Neural cell (in vitro differentiated cells): ENCODE results near the gene PNMA3. TPM values are rescaled to one million over a fixed set of nuclear protein-coding genes. Genes with fewer than 3 reads are reported as not detected.
"Not testable (repeated sequence)": the region's sequence is repeated elsewhere in the genome, so short reads cannot be mapped to it uniquely, and the experiment has no call there.

Experiments
- H2AFZ ChIP-seq: fragments of 200-600, 300-800 bp; sonication (generic), shearing (Covaris generic); 2 replicates; pipeline ENCODE4 v1.6.0; 2014; ENCODE audit warnings: low read depth, mild to moderate bottlenecking, antibody characterized with exemption, low read length, moderate library complexity
- H3F3A ChIP-seq: fragments of 200-600 bp; shearing (Covaris generic); 2 replicates; pipeline ENCODE4 v1.6.1; 2016; ENCODE audit warnings: mild to moderate bottlenecking, moderate library complexity, mixed read lengths, antibody characterized with exemption, low read length; ENCODE audit not compliant: insufficient read depth, poor library complexity, severe bottlenecking
- H3K27ac ChIP-seq: fragments of 200-600, 300-800 bp; sonication (generic), shearing (Covaris generic); 2 replicates; pipeline ENCODE4 v1.5.1; 2014; ENCODE audit warnings: mild to moderate bottlenecking, low read length, moderate library complexity
- H3K27me3 ChIP-seq: fragments of 300-800, 200-600 bp; sonication (generic), shearing (Covaris generic); 2 replicates; pipeline ENCODE4 v1.6.0; 2014; ENCODE audit warnings: mild to moderate bottlenecking, low read depth, low read length, moderate library complexity; ENCODE audit not compliant: insufficient read depth
- H3K36me3 ChIP-seq: fragments of 300-800, 200-600 bp; sonication (generic), shearing (Covaris generic); 2 replicates; pipeline ENCODE4 v1.5.1; 2014; ENCODE audit warnings: mild to moderate bottlenecking, antibody characterized with exemption, low read length, moderate library complexity; ENCODE audit not compliant: insufficient read depth
- H3K4me2 ChIP-seq: fragments of 300-800, 200-600 bp; sonication (generic), shearing (Covaris generic); 2 replicates; pipeline ENCODE4 v1.6.0; 2014; ENCODE audit warnings: mild to moderate bottlenecking, low read length
- H3K4me3 ChIP-seq: fragments of 300-800, 200-600 bp; sonication (generic), shearing (Covaris generic); 2 replicates; pipeline ENCODE4 v1.5.1; 2014; ENCODE audit warnings: mild to moderate bottlenecking, low read length, moderate library complexity
- H3K79me2 ChIP-seq: fragments of 200-600 bp; shearing (Covaris generic); replicated peaks from 2 replicates; pipeline ENCODE4 v1.6.0; 2014; ENCODE audit warnings: mild to moderate bottlenecking, low read length, moderate library complexity; ENCODE audit not compliant: insufficient read depth
- H3K9ac ChIP-seq: fragments of 300-800, 200-600 bp; sonication (generic), shearing (Covaris generic); 2 replicates; pipeline ENCODE4 v1.6.1; 2016; ENCODE audit warnings: mild to moderate bottlenecking, low read length, mixed read lengths
- H3K9me2 ChIP-seq: fragments of 200-600 bp; shearing (Covaris generic); 2 replicates; pipeline ENCODE4 v1.6.1; 2016; ENCODE audit warnings: mild to moderate bottlenecking, low read length, mixed read lengths; ENCODE audit not compliant: insufficient read depth
- H3K9me3 ChIP-seq: fragments of 200-600, 300-800 bp; sonication (generic), shearing (Covaris generic); 2 replicates; pipeline ENCODE4 v1.6.1; 2016; ENCODE audit warnings: mild to moderate bottlenecking, mixed run types, low read length, moderate library complexity, mixed read lengths
- H4K20me1 ChIP-seq: fragments of 200-600 bp; shearing (Covaris generic); 2 replicates; pipeline ENCODE4 v1.6.1; 2016; ENCODE audit warnings: mild to moderate bottlenecking, mixed run types; ENCODE audit not compliant: insufficient read depth
- CTCF ChIP-seq: fragments of 450-650 bp; IDR thresholded peaks from 2 replicates; pipeline ENCODE4 v1.5.1; 2014; ENCODE audit warnings: antibody characterized with exemption, mild to moderate bottlenecking, moderate library complexity; ENCODE audit not compliant: poor library complexity, severe bottlenecking
- EP300 ChIP-seq: fragments of 450-650 bp; conservative IDR thresholded peaks from 2 replicates; pipeline ENCODE4 v1.6.1; 2014; ENCODE audit warnings: antibody characterized with exemption, mild to moderate bottlenecking, moderate library complexity; ENCODE audit not compliant: poor library complexity, severe bottlenecking
- EZH2 ChIP-seq: fragments of 200-600, 300-800 bp; shearing (Covaris generic), sonication (generic); IDR thresholded peaks from 2 replicates; pipeline ENCODE4 v1.6.1; 2014; ENCODE audit warnings: antibody characterized with exemption, low read length, borderline replicate concordance, mild to moderate bottlenecking; ENCODE audit not compliant: insufficient read depth, poor library complexity, severe bottlenecking
- MXI1 ChIP-seq: fragments of 450-650 bp; conservative IDR thresholded peaks from 2 replicates; pipeline ENCODE4 v1.6.1; 2014; ENCODE audit warnings: antibody characterized with exemption, mild to moderate bottlenecking; ENCODE audit not compliant: poor library complexity, severe bottlenecking
- RAD21 ChIP-seq: fragments of 450-650 bp; conservative IDR thresholded peaks from 2 replicates; pipeline ENCODE4 v1.6.1; 2014; ENCODE audit warnings: antibody characterized with exemption, mild to moderate bottlenecking, moderate library complexity
- SMC3 ChIP-seq: fragments of 450-650 bp; conservative IDR thresholded peaks from 2 replicates; pipeline ENCODE4 v1.6.1; 2014; ENCODE audit warnings: antibody characterized with exemption, mild to moderate bottlenecking, moderate library complexity; ENCODE audit not compliant: poor library complexity
- TAF1 ChIP-seq: IDR thresholded peaks from 2 replicates; pipeline ENCODE4 v1.6.1; 2012; ENCODE audit warnings: low read depth
- polyA plus RNA-seq: library from polyadenylated mRNA; depleted of rRNA; stranded (reverse); fragments of >200 nt; gene quantifications from 2 replicates; pipeline ENCODE4 v1.2.3, GENCODE V29; 2014
- TF ChIP-seq, protein P1 (sequence below): IDR thresholded peaks from 2 replicates; pipeline ENCODE4 v1.6.1; 2012; ENCODE audit warnings: borderline replicate concordance

PNMA3 gene
- polyA plus RNA-seq, 1 donor from 2014 or later = 3.2 TPM

DNA sequence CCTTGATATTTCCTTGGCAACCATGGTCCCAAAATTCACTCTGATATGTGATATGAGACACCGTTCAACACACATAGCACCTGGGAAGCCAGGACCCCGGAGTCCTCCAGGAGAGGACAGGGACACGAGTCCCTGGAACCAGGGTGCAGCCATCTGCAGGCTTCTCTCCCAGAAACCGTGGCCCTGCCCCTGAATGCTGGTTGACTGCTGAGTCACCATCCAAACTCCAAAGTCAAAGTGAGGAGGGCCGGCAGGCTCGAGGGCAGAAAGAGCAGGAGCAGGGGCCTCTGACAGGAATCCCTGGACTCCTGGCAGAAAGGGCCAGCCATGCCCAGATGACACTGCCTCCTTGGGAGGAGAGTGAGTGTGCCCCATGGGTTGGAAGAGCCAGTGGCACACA lies 9.1 kb downstream of the PNMA3 start:
- Histone ChIP-seq H3K27me3 (no peaks in the 10 kb centered on the region), H3K9ac (no peak overlapping the region), H3K36me3 (no peaks in the 10 kb centered on the region), H3K27ac (no peak overlapping the region), H3K4me3 (no peak overlapping the region), H3K9me2 (no peaks in the 10 kb centered on the region), H4K20me1 (no peaks in the 10 kb centered on the region), H3K79me2 (no peaks in the 10 kb centered on the region), H3K4me2 (no peak overlapping the region), H3F3A (no peaks in the 10 kb centered on the region), H2AFZ (no peak overlapping the region), H3K9me3 (no peaks in the 10 kb centered on the region)
- TF ChIP-seq MXI1 (no peak), TAF1 (no peak)

DNA sequence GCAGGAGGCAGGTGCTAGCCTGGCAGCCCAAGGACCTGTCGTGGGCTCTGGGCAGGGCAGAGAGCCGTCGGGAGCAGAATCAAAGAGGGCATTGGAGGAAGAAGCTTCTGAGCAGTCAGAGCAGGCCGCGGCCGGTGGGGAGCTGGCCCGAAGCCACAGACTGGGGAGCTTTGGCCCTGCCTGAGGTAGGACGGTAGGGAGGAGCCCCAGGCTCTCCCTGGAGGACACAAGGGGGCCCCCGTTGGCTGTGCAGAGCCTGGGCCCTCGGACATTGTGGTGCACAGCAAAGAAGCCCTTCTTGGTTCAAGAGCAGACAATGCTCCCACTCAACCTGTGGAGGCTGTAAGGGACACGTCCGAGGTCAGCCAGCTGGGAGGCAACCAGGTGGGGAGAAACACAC lies 10.1 kb downstream of the PNMA3 start:
- H3K27me3 ChIP-seq, H3K9me3 ChIP-seq, H3K36me3 ChIP-seq, H3K27ac ChIP-seq, H3K79me2 ChIP-seq, H3F3A ChIP-seq, H3K9ac ChIP-seq, H4K20me1 ChIP-seq, H3K4me2 ChIP-seq, H3K9me2 ChIP-seq, H3K4me3 ChIP-seq, H2AFZ ChIP-seq: not testable (repeated sequence)

DNA sequence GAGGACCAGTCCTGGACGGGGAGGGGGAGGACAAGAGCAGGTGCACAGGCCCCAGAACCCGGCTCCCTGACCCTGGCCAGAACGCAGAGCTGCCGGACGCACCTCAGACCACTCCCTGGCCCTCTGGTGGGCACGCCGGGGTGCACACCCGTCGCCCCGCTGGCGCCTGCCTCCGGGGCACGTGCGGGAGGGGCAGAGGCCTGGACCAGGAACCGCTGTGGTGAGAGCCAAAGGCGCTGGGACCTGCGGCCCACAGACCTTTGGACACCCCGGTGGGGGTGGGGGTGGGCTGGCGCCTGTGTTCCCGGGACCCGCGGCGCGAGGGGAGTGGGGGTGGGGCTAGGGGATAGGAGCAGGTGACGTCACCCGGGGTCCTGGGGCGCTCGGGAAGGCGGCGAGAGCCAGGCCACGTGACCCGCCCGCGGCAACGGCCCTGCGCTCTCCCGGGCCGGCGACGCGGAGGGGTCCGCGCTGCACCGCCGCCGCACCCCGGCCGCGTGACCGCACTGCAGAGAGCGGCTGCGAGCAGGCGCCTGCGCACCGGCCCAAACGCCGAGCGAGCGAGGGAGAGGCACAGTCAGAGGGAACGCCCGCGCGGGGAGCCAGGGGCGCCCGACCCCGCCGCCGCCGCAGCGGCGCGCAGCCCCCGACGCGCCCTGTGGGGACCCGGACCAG lies 15.8 kb downstream of the PNMA3 start, which contains the start of gene PNMA6A:
PNMA6A (plus strand) TSS at position 546 of the 675 bp plus-strand sequence. CDS start 609 bp downstream, outside the sequence.
- H3K4me3 ChIP-seq, H4K20me1 ChIP-seq, H3K27me3 ChIP-seq, H2AFZ ChIP-seq, H3K9me3 ChIP-seq, H3K36me3 ChIP-seq, H3K79me2 ChIP-seq, H3F3A ChIP-seq, H3K9ac ChIP-seq, H3K4me2 ChIP-seq, H3K27ac ChIP-seq, H3K9me2 ChIP-seq: not testable (repeated sequence)

DNA sequence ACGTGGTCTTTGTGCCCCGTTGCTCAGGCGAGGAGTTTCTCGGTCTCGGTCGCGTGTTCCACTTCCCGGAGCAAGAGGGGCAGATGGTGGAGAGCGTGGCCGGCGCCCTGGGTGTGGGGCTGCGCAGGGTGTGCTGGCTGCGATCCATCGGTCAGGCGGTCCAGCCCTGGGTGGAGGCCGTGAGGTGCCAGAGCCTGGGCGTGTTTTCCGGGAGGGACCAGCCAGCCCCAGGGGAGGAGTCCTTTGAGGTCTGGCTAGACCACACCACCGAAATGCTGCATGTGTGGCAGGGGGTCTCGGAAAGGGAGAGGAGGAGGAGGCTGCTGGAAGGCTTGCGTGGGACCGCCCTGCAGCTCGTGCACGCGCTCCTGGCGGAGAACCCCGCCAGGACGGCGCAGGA lies 17.1 kb downstream of the PNMA3 start:
- H3K4me2 ChIP-seq, H4K20me1 ChIP-seq, H3K4me3 ChIP-seq, H2AFZ ChIP-seq, H3K9me2 ChIP-seq, H3K36me3 ChIP-seq, H3F3A ChIP-seq, H3K27ac ChIP-seq, H3K9ac ChIP-seq, H3K9me3 ChIP-seq, H3K27me3 ChIP-seq, H3K79me2 ChIP-seq: not testable (repeated sequence)

DNA sequence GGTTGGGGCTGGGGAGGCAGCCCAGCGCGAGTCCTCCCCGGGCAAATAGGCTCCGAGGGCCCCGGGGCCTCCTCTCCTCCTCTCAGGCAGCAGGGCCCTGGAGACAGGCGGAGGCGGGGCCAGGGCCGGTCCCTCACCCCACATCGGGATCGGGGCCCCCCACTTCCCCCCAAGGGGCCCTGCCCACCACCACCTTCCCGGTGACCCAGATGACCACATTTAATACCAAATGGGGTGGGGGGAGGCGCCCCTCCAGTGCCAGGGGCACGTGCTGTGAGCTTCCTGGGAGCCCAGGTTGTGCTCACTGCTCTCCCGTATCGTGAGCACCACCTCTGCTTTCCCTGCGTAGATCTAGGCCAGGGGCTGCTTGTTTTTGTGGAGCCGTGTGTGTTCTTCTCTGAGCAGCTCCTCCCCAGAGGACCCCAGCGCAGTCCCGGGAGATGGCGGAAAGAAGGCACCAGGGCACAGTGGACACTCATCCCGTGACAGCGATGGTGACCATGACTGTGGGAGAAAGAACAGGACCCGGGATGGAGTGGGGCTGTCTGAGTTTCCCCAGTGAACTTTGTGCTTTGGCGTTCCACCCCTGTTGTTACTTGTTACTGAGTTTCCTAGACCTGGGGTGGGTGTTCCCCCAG lies 18.1 kb downstream of the PNMA3 start:
- Histone ChIP-seq H3F3A (no peaks in the 10 kb centered on the region), H3K27ac (no peak overlapping the region), H3K36me3 (no peaks in the 10 kb centered on the region), H3K4me2 (no peak overlapping the region), H3K4me3 (no peak overlapping the region), H3K9me2 (no peaks in the 10 kb centered on the region), H3K9me3 (no peaks in the 10 kb centered on the region), H3K27me3 (no peaks in the 10 kb centered on the region), H3K9ac (no peak overlapping the region), H3K79me2 (no peaks in the 10 kb centered on the region), H2AFZ (no peak overlapping the region), H4K20me1 (no peaks in the 10 kb centered on the region)
- TF ChIP-seq, protein P1, sequence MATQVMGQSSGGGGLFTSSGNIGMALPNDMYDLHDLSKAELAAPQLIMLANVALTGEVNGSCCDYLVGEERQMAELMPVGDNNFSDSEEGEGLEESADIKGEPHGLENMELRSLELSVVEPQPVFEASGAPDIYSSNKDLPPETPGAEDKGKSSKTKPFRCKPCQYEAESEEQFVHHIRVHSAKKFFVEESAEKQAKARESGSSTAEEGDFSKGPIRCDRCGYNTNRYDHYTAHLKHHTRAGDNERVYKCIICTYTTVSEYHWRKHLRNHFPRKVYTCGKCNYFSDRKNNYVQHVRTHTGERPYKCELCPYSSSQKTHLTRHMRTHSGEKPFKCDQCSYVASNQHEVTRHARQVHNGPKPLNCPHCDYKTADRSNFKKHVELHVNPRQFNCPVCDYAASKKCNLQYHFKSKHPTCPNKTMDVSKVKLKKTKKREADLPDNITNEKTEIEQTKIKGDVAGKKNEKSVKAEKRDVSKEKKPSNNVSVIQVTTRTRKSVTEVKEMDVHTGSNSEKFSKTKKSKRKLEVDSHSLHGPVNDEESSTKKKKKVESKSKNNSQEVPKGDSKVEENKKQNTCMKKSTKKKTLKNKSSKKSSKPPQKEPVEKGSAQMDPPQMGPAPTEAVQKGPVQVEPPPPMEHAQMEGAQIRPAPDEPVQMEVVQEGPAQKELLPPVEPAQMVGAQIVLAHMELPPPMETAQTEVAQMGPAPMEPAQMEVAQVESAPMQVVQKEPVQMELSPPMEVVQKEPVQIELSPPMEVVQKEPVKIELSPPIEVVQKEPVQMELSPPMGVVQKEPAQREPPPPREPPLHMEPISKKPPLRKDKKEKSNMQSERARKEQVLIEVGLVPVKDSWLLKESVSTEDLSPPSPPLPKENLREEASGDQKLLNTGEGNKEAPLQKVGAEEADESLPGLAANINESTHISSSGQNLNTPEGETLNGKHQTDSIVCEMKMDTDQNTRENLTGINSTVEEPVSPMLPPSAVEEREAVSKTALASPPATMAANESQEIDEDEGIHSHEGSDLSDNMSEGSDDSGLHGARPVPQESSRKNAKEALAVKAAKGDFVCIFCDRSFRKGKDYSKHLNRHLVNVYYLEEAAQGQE = no peak
- TF ChIP-seq EZH2 = no peak
- TF ChIP-seq RAD21 = no peak
- no peak for TF ChIP-seq TAF1
- TF ChIP-seq EP300 = no peak
- no peak for TF ChIP-seq SMC3
- TF ChIP-seq CTCF = no peak
- no peak for TF ChIP-seq MXI1
